H9 (cell line): ENCODE results near the gene OR52I1. TPM values are rescaled to one million over a fixed set of nuclear protein-coding genes. Genes with fewer than 3 reads are reported as not detected.
A peak's percentile ranks its signal among the peaks of the same experiment; 100 is the strongest.

Experiments used
- DNase-seq: peaks from one replicate; pipeline ENCODE4 v3.0.0-alpha.2; 2017
- H2AFZ ChIP-seq: one replicate; pipeline ENCODE4 v1.6.1; 2013; ENCODE audit warnings: mild to moderate bottlenecking, low read length, control low read depth, moderate library complexity
- H2AK5ac ChIP-seq: 2 replicates; pipeline ENCODE4 v1.6.1; 2013; ENCODE audit warnings: low read length, control low read depth, mixed read lengths; ENCODE audit not compliant: insufficient read length
- H2BK120ac ChIP-seq: one replicate; pipeline ENCODE4 v1.6.1; 2013; ENCODE audit warnings: low read depth, mild to moderate bottlenecking, low read length, control low read depth, inconsistent platforms; ENCODE audit not compliant: poor library complexity, severe bottlenecking
- H2BK12ac ChIP-seq: 2 replicates; pipeline ENCODE4 v1.6.1; 2013; ENCODE audit warnings: low read length, control low read depth, mixed read lengths, low read depth; ENCODE audit not compliant: insufficient read length
- H2BK15ac ChIP-seq: 2 replicates; pipeline ENCODE4 v1.6.1; 2013; ENCODE audit warnings: low read depth, low read length, control low read depth
- H2BK20ac ChIP-seq: one replicate; pipeline ENCODE4 v1.6.1; 2013; ENCODE audit warnings: low read depth, mild to moderate bottlenecking, low read length, control low read depth, inconsistent platforms; ENCODE audit not compliant: poor library complexity, severe bottlenecking
- H2BK5ac ChIP-seq: 2 replicates; pipeline ENCODE4 v1.6.1; 2013; ENCODE audit warnings: low read length, control low read depth, mixed read lengths; ENCODE audit not compliant: insufficient read length
- H3K14ac ChIP-seq: 2 replicates; pipeline ENCODE4 v1.6.1; 2013; ENCODE audit warnings: low read length, control low read depth; ENCODE audit not compliant: insufficient read depth
- H3K18ac ChIP-seq: 2 replicates; pipeline ENCODE4 v1.6.1; 2013; ENCODE audit warnings: low read depth, mild to moderate bottlenecking, mixed read lengths, low read length, control low read depth; ENCODE audit not compliant: insufficient read length
- H3K23ac ChIP-seq: 2 replicates; pipeline ENCODE4 v1.6.1; 2013; ENCODE audit warnings: low read length, control low read depth, mixed read lengths, low read depth; ENCODE audit not compliant: insufficient read length
- H3K23me2 ChIP-seq: 2 replicates; pipeline ENCODE4 v1.6.1; 2013; ENCODE audit warnings: low read depth, mild to moderate bottlenecking, mixed read lengths, low read length, control low read depth; ENCODE audit not compliant: insufficient read length, poor library complexity, severe bottlenecking
- H3K27ac ChIP-seq: 2 replicates; pipeline ENCODE4 v1.5.1; 2013; ENCODE audit warnings: low read length, control low read depth, mixed read lengths, low read depth; ENCODE audit not compliant: insufficient read length
- H3K27me3 ChIP-seq: 2 replicates; pipeline ENCODE4 v1.6.1; 2013; ENCODE audit warnings: low read length, control low read depth, inconsistent platforms; ENCODE audit not compliant: insufficient read depth
- H3K4ac ChIP-seq: 2 replicates; pipeline ENCODE4 v1.6.1; 2013; ENCODE audit warnings: low read depth, mild to moderate bottlenecking, control low read depth, inconsistent platforms, low read length, moderate library complexity
- H3K4me1 ChIP-seq: 2 replicates; pipeline ENCODE4 v1.6.1; 2013; ENCODE audit warnings: low read length, control low read depth, inconsistent platforms; ENCODE audit not compliant: insufficient read depth
- H3K4me2 ChIP-seq: 2 replicates; pipeline ENCODE4 v1.6.1; 2013; ENCODE audit warnings: low read length, control low read depth, mixed read lengths; ENCODE audit not compliant: insufficient read length, insufficient read depth
- H3K56ac ChIP-seq: 2 replicates; pipeline ENCODE4 v1.6.1; 2013; ENCODE audit warnings: low read depth, mild to moderate bottlenecking, mixed read lengths, low read length, control low read depth; ENCODE audit not compliant: insufficient read length
- H3K79me1 ChIP-seq: 2 replicates; pipeline ENCODE4 v1.6.1; 2013; ENCODE audit warnings: low read depth, mild to moderate bottlenecking, moderate library complexity, low read length, control low read depth, inconsistent platforms; ENCODE audit not compliant: insufficient read depth, poor library complexity, severe bottlenecking
- H3K79me2 ChIP-seq: 2 replicates; pipeline ENCODE4 v1.6.1; 2013; ENCODE audit warnings: low read length, control low read depth, inconsistent platforms; ENCODE audit not compliant: insufficient read depth
- H3K9ac ChIP-seq: 2 replicates; pipeline ENCODE4 v1.6.1; 2013; ENCODE audit warnings: low read length, control low read depth, mixed read lengths; ENCODE audit not compliant: insufficient read length; ENCODE audit errors: extremely low read depth
- H3K9me3 ChIP-seq: one replicate; pipeline ENCODE4 v1.6.1; 2013; ENCODE audit warnings: low read depth, low read length, inconsistent platforms; ENCODE audit not compliant: control insufficient read depth
- H3T11ph ChIP-seq: one replicate; pipeline ENCODE4 v1.6.1; 2013; ENCODE audit warnings: mild to moderate bottlenecking, low read length, control low read depth, inconsistent platforms
- H4K20me1 ChIP-seq: one replicate; pipeline ENCODE4 v1.6.1; 2013; ENCODE audit not compliant: control insufficient read depth, insufficient read length, insufficient read depth
- H4K5ac ChIP-seq: 2 replicates; pipeline ENCODE4 v1.6.1; 2013; ENCODE audit warnings: low read depth, mild to moderate bottlenecking, mixed read lengths, low read length, control low read depth; ENCODE audit not compliant: insufficient read length
- H4K8ac ChIP-seq: replicated peaks from 2 replicates; pipeline ENCODE4 v1.6.1; 2013; ENCODE audit warnings: low read length, control low read depth, mixed read lengths, low read depth; ENCODE audit not compliant: insufficient read length
- H4K91ac ChIP-seq: 2 replicates; pipeline ENCODE4 v1.6.1; 2013; ENCODE audit warnings: low read depth, mild to moderate bottlenecking, moderate library complexity, mixed read lengths, low read length, control low read depth; ENCODE audit not compliant: insufficient read length
- H3K27ac Mint-ChIP-seq, 3 experiments: 2 replicates in 2 of 3; 3 replicates in 1 of 3; pipeline ENCODE4 v1.8.0; 2020 to 2021; ENCODE audit warnings: mixed read lengths in 3 of 3, mild to moderate bottlenecking in 1 of 3, moderate library complexity in 1 of 3
- H3K27me3 Mint-ChIP-seq: 2 replicates; pipeline ENCODE4 v1.8.0; 2021; ENCODE audit warnings: low read depth, mild to moderate bottlenecking, moderate library complexity, mixed read lengths
- H3K36me3 Mint-ChIP-seq, 3 experiments: 2 replicates in 2 of 3; 3 replicates in 1 of 3; pipeline ENCODE4 v1.8.0; 2020 to 2021; ENCODE audit warnings: low read depth in 3 of 3, mixed read lengths in 3 of 3; ENCODE audit not compliant: insufficient read depth in 1 of 3
- H3K4me1 Mint-ChIP-seq, 2 experiments: 2 replicates each; pipeline ENCODE4 v1.8.0; 2020; ENCODE audit warnings: mixed read lengths in 2 of 2
- H3K4me3 Mint-ChIP-seq, 2 experiments: 2 replicates in 1 of 2; 3 replicates in 1 of 2; pipeline ENCODE4 v1.8.0; 2020 to 2021; ENCODE audit warnings: mild to moderate bottlenecking in 2 of 2, mixed read lengths in 2 of 2, moderate library complexity in 1 of 2
- H3K9me3 Mint-ChIP-seq, 2 experiments: 2 replicates in 1 of 2; 3 replicates in 1 of 2; pipeline ENCODE4 v1.8.0; 2020; ENCODE audit warnings: mild to moderate bottlenecking in 2 of 2, mixed read lengths in 2 of 2, moderate library complexity in 1 of 2
- WGBS: extraction: QIAGEN DNeasy Blood & Tissue Kit; methylation state at CpG from one replicate; pipeline ENCODE4 v1.1.7; 2013; ENCODE audit warnings: missing lambda C conversion rate, low lambda C conversion rate, mixed read lengths; ENCODE audit not compliant: insufficient read length; ENCODE audit errors: extremely low coverage; 5-methylcytosine and 5-hydroxymethylcytosine counted together
- total RNA-seq: library from RNA; stranded (reverse); gene quantifications from 2 replicates; pipeline ENCODE4 v1.2.1, GENCODE V29; 2021
- TF ChIP-seq, protein P1 (sequence below): fragments of 200-600 bp; sonication (generic); conservative IDR thresholded peaks from 3 replicates; pipeline ENCODE4 v1.8.0; 2021; ENCODE audit warnings: antibody characterized with exemption, mild to moderate bottlenecking

The OR52I1 gene
- total RNA-seq, 1 experiment from 2014 or later = not detected

DNA sequence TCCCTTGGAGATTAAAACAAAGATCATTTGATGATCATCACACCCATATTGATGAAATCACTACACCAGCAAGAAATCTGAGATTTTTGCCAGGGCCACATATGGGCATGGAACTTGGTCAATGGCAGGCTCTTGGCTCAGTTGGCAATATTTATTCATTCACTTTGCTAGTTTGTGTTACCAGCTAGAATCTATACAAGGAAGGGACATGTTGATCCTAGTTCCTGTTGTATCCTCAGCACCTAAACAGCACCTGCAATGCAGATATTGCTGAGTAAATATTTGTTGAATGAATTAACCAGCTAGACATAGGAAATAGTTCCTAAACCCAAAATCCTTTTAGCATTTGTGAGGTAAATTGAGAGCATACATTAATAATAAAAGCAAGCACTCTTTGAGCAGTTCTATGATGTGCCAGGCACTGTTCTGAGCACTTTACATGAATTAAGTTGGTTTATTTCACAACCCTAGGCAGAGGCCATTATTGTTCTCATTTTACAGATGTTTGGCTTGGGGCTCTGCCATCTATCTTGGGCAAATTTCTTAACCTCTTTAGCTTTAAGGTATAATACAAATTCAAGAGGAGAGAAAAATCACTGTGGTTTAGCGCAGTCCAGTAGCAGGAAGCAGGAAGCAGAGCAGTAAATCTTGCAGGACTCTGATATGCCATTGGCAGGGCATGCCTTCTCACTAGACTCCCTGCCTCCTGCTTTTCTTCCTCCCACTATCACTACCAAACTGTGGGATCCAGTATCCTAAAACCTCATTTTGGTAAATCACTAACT is 12.6 kb downstream of the OR52I1 start:
- Histone ChIP-seq H3K4me1 (no peaks in the 10 kb centered on the region), H3K9me3 (no peaks in the 10 kb centered on the region), H3K4me2 (peak overlapping the region; percentile 62), H4K8ac (no peak overlapping the region), H3K27ac (no peak overlapping the region), H2BK120ac (no peak overlapping the region), H4K91ac (no peak overlapping the region), H2BK5ac (no peak overlapping the region), H3K18ac (no peak overlapping the region), H4K20me1 (no peaks in the 10 kb centered on the region), H4K5ac (no peak overlapping the region), H3K27me3 (no peaks in the 10 kb centered on the region), H3T11ph (no peak overlapping the region), H2BK12ac (no peak overlapping the region), H2AK5ac (no peak overlapping the region), H3K14ac (no peak overlapping the region), H3K79me2 (no peaks in the 10 kb centered on the region), H2AFZ (no peak overlapping the region), H2BK15ac (no peak overlapping the region), H3K23ac (no peak overlapping the region), H3K9ac (no peak overlapping the region), H3K4ac (no peak overlapping the region), H3K79me1 (no peaks in the 10 kb centered on the region), H3K23me2 (no peaks in the 10 kb centered on the region), H2BK20ac (no peak overlapping the region), H3K56ac (no peak overlapping the region)
- WGBS = no CpG with 5 or more reads among the region's 1 CpG
- H3K27me3 Mint-ChIP-seq = peaks cover 13% of the 10 kb centered on the region
- H3K36me3 Mint-ChIP-seq = peaks cover 2 to 8% (median 6%) of the 10 kb centered on the region in 3 experiments; a peak in 6 of 7 replicates
- no peak overlapping the region for H3K27ac Mint-ChIP-seq
- peaks cover 7 to 9% of the 10 kb centered on the region in 2 experiments for H3K4me1 Mint-ChIP-seq
- H3K4me3 Mint-ChIP-seq = peak overlapping the region; percentile 82 to 88; a peak in 3 of 5 replicates
- TF ChIP-seq, protein P1, sequence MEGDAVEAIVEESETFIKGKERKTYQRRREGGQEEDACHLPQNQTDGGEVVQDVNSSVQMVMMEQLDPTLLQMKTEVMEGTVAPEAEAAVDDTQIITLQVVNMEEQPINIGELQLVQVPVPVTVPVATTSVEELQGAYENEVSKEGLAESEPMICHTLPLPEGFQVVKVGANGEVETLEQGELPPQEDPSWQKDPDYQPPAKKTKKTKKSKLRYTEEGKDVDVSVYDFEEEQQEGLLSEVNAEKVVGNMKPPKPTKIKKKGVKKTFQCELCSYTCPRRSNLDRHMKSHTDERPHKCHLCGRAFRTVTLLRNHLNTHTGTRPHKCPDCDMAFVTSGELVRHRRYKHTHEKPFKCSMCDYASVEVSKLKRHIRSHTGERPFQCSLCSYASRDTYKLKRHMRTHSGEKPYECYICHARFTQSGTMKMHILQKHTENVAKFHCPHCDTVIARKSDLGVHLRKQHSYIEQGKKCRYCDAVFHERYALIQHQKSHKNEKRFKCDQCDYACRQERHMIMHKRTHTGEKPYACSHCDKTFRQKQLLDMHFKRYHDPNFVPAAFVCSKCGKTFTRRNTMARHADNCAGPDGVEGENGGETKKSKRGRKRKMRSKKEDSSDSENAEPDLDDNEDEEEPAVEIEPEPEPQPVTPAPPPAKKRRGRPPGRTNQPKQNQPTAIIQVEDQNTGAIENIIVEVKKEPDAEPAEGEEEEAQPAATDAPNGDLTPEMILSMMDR = no peak
- no peaks in the 10 kb centered on the region for H3K9me3 Mint-ChIP-seq
- DNase-seq = no peak
